GM12878 (cell line): ENCODE data around the gene GNAL.

ENCODE experiments used
- HCFC1 ChIP-seq: fragments of 150-350 bp; IDR thresholded peaks from 2 replicates; pipeline ENCODE4 v1.6.1; 2014; ENCODE audit warnings: low read length
- RFX5 ChIP-seq: IDR thresholded peaks from 2 replicates; pipeline ENCODE4 v1.6.1; 2011; ENCODE audit warnings: low read depth, low read length, improper control_type of control experiment
- ZNF274 ChIP-seq: IDR thresholded peaks from one replicate; pipeline ENCODE4 v1.8.0; 2011; ENCODE audit not compliant: insufficient read length, insufficient read depth
- TF ChIP-seq, protein P1 (sequence below), 3 experiments: IDR thresholded peaks in 2 of 3; conservative IDR thresholded peaks in 1 of 3; 2 replicates each; pipeline ENCODE4 v1.5.1; 2011; ENCODE audit warnings: low read depth in 3 of 3, low read length in 3 of 3, mild to moderate bottlenecking in 3 of 3, control low read depth in 2 of 3, moderate library complexity in 2 of 3, inconsistent platforms in 1 of 3, mixed read lengths in 1 of 3; ENCODE audit not compliant: control insufficient read depth in 2 of 3, insufficient read depth in 1 of 3; ENCODE audit errors: extremely low read depth in 1 of 3

DNA sequence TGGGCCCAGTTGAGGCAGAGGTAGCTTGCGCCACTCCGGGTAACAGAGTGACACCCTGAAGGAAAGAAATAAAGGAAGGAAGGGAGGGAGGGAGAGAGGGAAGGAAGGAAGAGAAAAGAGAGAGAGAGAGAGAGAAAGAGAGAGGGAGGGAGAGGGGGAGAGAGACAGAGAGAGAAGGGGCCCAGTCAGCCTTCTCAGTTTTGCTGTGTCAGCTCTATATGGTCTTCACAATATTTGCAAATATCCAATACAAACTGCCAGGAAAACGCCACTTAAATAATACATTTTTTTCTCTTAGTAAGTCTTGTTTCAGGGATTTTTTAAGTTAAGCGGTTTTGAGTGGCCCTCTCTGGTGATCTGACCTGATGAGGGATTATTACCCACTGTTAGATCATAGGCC, 156.6 kb downstream of the GNAL start:
- TF ChIP-seq, protein P1, sequence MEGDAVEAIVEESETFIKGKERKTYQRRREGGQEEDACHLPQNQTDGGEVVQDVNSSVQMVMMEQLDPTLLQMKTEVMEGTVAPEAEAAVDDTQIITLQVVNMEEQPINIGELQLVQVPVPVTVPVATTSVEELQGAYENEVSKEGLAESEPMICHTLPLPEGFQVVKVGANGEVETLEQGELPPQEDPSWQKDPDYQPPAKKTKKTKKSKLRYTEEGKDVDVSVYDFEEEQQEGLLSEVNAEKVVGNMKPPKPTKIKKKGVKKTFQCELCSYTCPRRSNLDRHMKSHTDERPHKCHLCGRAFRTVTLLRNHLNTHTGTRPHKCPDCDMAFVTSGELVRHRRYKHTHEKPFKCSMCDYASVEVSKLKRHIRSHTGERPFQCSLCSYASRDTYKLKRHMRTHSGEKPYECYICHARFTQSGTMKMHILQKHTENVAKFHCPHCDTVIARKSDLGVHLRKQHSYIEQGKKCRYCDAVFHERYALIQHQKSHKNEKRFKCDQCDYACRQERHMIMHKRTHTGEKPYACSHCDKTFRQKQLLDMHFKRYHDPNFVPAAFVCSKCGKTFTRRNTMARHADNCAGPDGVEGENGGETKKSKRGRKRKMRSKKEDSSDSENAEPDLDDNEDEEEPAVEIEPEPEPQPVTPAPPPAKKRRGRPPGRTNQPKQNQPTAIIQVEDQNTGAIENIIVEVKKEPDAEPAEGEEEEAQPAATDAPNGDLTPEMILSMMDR (IDR thresholded peaks at IDR 0.05 in 2 of 3, conservative IDR thresholded peaks at IDR 0.05 in 1 of 3; ENCODE audit: control insufficient read depth in 2 of 3, extremely low read depth in 1 of 3, insufficient read depth in 1 of 3, low read depth in 3 of 3, low read length in 3 of 3): no peak
- TF ChIP-seq HCFC1: no peak
- TF ChIP-seq RFX5: no peak
- TF ChIP-seq ZNF274: no peak
